K562 (cell line): ENCODE data around the gene KIR2DL3. TPM values are rescaled to one million over a fixed set of nuclear protein-coding genes. Genes with fewer than 3 reads are reported as not detected.
"Not testable (repeated sequence)": the region's sequence is repeated elsewhere in the genome, so short reads cannot be mapped to it uniquely, and the experiment has no call there.

ENCODE experiments used
- ATAC-seq: fragments of 200-7000 bp; cut with Tn5 transposase; 3 replicates; pipeline ENCODE4 v1.9.1; 2020; ENCODE audit warnings: moderate library complexity
- BruUV-seq: library from RNA; stranded (reverse); fragments of 400-500 nt; replicated peaks from 2 replicates; lab custom pipeline; 2021; lab: Mats Ljungman, UMichigan
- CTCF ChIA-PET: fragments of 300-600 bp; formaldehyde crosslinking; extraction: SDS; loops from one replicate; lab custom pipeline; 2021; ENCODE audit warnings: low intra/inter-chr PET ratio; lab: Yijun Ruan, JAX
- POLR2A ChIA-PET: fragments of 300-600, 350-650 bp; sonication (Branson Sonifier 250); formaldehyde crosslinking; extraction: SDS; loops from one replicate; lab custom pipeline; 2021; ENCODE audit warnings: antibody characterized with exemption, inconsistent platforms; lab: Yijun Ruan, JAX
- DNase-seq, 4 experiments: peaks; one replicate each; pipeline versions ENCODE4 v3.0.0 to v3.0.0-alpha.2; 2011 to 2018; ENCODE audit warnings: low spot score in 3 of 4, mixed read lengths in 3 of 4; ENCODE audit errors: extremely low read depth in 1 of 4
- FAIRE-seq: peaks from 2 replicates; lab custom pipeline; 2011; peaks lifted over from hg19 to GRCh38; lab: Jason Lieb, UNC
- H2AFZ ChIP-seq: 2 replicates; pipeline ENCODE4 v1.6.0; 2011; ENCODE audit warnings: low read depth, low read length, control low read depth, inconsistent platforms
- H3K27ac ChIP-seq: fragments of 200-600 bp; 3 replicates; pipeline ENCODE4 v1.8.0; 2011; ENCODE audit warnings: low read depth, mild to moderate bottlenecking, control low read depth, inconsistent platforms, low read length, moderate library complexity, mixed read lengths; ENCODE audit errors: extremely low read depth
- H3K27me3 ChIP-seq, 2 experiments: fragments of 300-600 bp in 1 of 2; 2 replicates in 1 of 2; 3 replicates in 1 of 2; pipeline versions ENCODE4 v1.6.0 to v1.8.0; 2011; ENCODE audit warnings: inconsistent platforms in 2 of 2, low read length in 2 of 2, mild to moderate bottlenecking in 1 of 2, mixed read lengths in 1 of 2, moderate library complexity in 1 of 2; ENCODE audit not compliant: control insufficient read depth in 2 of 2, insufficient read depth in 2 of 2
- H3K36me3 ChIP-seq: fragments of 300-600 bp; 3 replicates; pipeline ENCODE4 v1.8.0; 2011; ENCODE audit warnings: mild to moderate bottlenecking, low read length, inconsistent platforms; ENCODE audit not compliant: control insufficient read depth, insufficient read depth
- H3K4me1 ChIP-seq, 2 experiments: fragments of 200-600 bp in 1 of 2; replicated peaks in 1 of 2; 2 replicates in 1 of 2; 3 replicates in 1 of 2; pipeline versions ENCODE4 v1.5.1 to v1.8.0; 2011; ENCODE audit warnings: inconsistent platforms in 2 of 2, low read length in 2 of 2, mild to moderate bottlenecking in 1 of 2, mixed read lengths in 1 of 2, moderate library complexity in 1 of 2; ENCODE audit not compliant: control insufficient read depth in 2 of 2, insufficient read depth in 2 of 2
- H3K4me2 ChIP-seq: 2 replicates; pipeline ENCODE4 v1.6.1; 2011; ENCODE audit warnings: low read length, control low read depth, inconsistent platforms, mixed read lengths; ENCODE audit not compliant: insufficient read depth
- H3K4me3 ChIP-seq: fragments of 200-600 bp; sonication (generic), shearing (Covaris generic); 2 replicates; pipeline ENCODE4 v1.5.1; 2016; ENCODE audit warnings: control low read depth, inconsistent platforms
- H3K79me2 ChIP-seq: fragments of 200-600 bp; 3 replicates; pipeline ENCODE4 v1.8.0; 2011; ENCODE audit warnings: low read length, inconsistent platforms; ENCODE audit not compliant: control insufficient read depth, insufficient read depth
- H3K9ac ChIP-seq, 2 experiments: 2 replicates each; pipeline versions ENCODE4 v1.6.0 to v1.6.1; 2011; ENCODE audit warnings: low read depth in 2 of 2, low read length in 2 of 2, control low read depth in 1 of 2, inconsistent platforms in 1 of 2, mild to moderate bottlenecking in 1 of 2, mixed read lengths in 1 of 2; ENCODE audit not compliant: insufficient read depth in 1 of 2
- H3K9me1 ChIP-seq: one replicate; pipeline ENCODE4 v1.6.0; 2011; ENCODE audit warnings: inconsistent platforms, mild to moderate bottlenecking, low read length, moderate library complexity; ENCODE audit not compliant: control insufficient read depth, insufficient read depth
- H3K9me3 ChIP-seq: replicated peaks from 2 replicates; pipeline ENCODE4 v1.5.1; 2011; ENCODE audit warnings: low read depth, low read length, inconsistent platforms; ENCODE audit not compliant: control insufficient read depth, insufficient read depth
- H4K20me1 ChIP-seq: replicated peaks from 2 replicates; pipeline ENCODE4 v1.6.1; 2011; ENCODE audit warnings: low read length, inconsistent platforms, mixed read lengths; ENCODE audit not compliant: control insufficient read depth, insufficient read depth
- WGBS: fragments of 100-300 bp; shearing (Covaris generic); methylation state at CpG from one replicate; pipeline ENCODE4 v1.1.6; 2016; ENCODE audit warnings: low coverage, mixed read lengths; ENCODE audit not compliant: insufficient coverage; ENCODE audit errors: missing lambda C conversion rate; 5-methylcytosine and 5-hydroxymethylcytosine counted together
- in situ Hi-C: fragments of 300-500 bp; cut with MboI; formaldehyde crosslinking; loops from 4 replicates; pipeline ENCODE4 v1.15.0; 2018; ENCODE audit warnings: inconsistent platforms, mixed read lengths
- intact Hi-C: fragments of 100-400 bp; cut with micrococcal nuclease; formaldehyde crosslinking; loops from 2 replicates; pipeline ENCODE4 v1.14.2; 2022
- polyA plus RNA-seq, 8 experiments: library from polyadenylated mRNA; depleted of rRNA in 4 of 8; stranded (reverse) in 5 of 8; unstranded in 3 of 8; fragments of >200 nt; fragmentation: Nextera tagmentation in 2 of 8; fragmentation: Illumina TruSeq in 1 of 8; extraction: Ambion mirVana in 2 of 8; extraction: Trizol in 1 of 8; gene quantifications; 2 replicates each; pipeline versions ENCODE4 v1.2.1 to v1.2.3, GENCODE V29; 2011 to 2014; ENCODE audit warnings: inconsistent platforms in 1 of 8, missing spikeins in 1 of 8
- total RNA-seq, 7 experiments: library from RNA; depleted of rRNA in 6 of 7; stranded (reverse); fragments of >200 nt in 6 of 7; fragmentation: Illumina TruSeq in 2 of 7; extraction: Trizol in 2 of 7; gene quantifications; 2 replicates each; pipeline versions ENCODE4 v1.2.1 to v1.2.3, GENCODE V29; 2011 to 2021; ENCODE audit warnings: low replicate concordance in 1 of 7

KIR2DL3 gene
- total and polyA plus RNA-seq, 9 of the 15 experiments (the other 6 are each of a cell fraction or from before 2014, with no cell fraction given) = not detected

DNA sequence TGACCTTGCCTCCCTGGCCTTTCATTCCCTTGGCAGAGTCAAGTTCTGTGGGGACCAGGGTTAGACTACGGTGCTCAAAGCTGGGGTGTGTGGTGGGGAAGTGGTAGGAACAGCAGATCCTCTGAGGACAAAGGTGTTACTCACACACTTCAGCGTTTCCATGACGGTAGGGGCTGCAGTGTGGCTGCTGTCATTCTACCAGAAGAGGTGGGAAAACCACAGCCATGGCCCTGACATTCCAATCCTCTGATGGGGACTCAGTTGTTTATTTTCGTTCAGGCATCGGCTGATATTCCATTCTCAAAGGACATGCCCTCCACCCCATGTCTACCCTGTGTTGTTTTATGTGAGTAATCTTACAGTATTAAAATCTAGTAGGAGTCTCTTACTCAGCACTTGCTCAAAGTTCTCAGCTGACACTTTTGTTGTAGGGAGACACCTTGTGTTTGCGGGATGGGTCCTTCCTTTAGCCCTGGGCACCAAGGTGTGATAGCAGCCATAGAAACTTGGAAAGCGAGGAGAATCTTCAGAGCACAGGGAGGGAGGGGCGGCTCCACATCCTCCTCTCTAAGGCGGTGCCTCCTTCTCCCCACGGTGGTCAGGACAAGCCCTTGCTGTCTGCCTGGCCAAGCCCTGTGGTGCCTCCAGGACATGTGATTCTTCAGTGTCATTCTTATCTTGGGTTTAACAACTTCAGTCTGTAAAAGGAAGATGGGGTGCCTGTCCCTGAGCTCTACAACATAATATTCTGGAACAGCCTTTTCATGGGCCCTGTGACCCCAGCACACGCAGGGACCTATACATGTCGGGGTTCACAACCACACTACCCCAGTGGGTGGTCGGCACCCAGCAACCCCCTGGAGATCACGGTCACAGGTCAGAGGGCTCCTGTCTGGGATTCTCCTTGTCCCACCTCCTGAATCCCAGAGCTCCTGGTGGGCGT is 33.0 kb downstream of the KIR2DL3 start:
- CTCF ChIA-PET, H3K4me3 ChIP-seq, ATAC-seq, FAIRE-seq, H4K20me1 ChIP-seq, H3K9me1 ChIP-seq, H3K4me1 ChIP-seq, H3K27ac ChIP-seq, H3K36me3 ChIP-seq, H3K27me3 ChIP-seq, H3K79me2 ChIP-seq, in situ Hi-C loops, H3K4me2 ChIP-seq, intact Hi-C loops, H3K9me3 ChIP-seq, BruUV-seq, H2AFZ ChIP-seq, POLR2A ChIA-PET, DNase-seq, H3K9ac ChIP-seq: not testable (repeated sequence)
- WGBS = 0% methylated on average over 13 of the region's 15 CpGs

DNA sequence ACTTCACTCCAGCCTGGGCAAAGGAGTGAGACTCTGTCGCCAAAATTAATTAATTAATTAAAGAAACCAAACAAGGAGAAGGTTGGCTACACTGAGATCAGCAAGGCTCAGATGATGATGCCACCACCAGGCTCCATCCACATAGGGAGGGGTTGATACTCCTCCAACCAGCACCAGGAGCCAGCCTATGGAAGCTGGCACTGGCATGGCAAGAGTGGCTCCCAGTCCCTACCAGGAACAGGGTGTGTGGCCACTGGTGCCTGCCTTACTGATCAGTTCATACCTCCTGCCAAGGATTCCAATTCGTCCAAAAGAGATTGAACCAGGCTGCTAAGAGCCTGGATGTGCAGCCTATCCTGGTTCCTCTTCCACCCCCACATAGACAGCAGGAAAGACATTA is 34.4 kb downstream of the KIR2DL3 start:
- H3K36me3 ChIP-seq, H3K9ac ChIP-seq, H3K4me3 ChIP-seq, H3K27me3 ChIP-seq, CTCF ChIA-PET, H3K27ac ChIP-seq, H2AFZ ChIP-seq, POLR2A ChIA-PET, intact Hi-C loops, in situ Hi-C loops, H3K79me2 ChIP-seq, ATAC-seq, DNase-seq, H3K9me1 ChIP-seq, BruUV-seq, H3K4me1 ChIP-seq, H4K20me1 ChIP-seq, FAIRE-seq, H3K9me3 ChIP-seq, H3K4me2 ChIP-seq: not testable (repeated sequence)
- 0% methylated on average over 2 of the region's 2 CpGs for WGBS

DNA sequence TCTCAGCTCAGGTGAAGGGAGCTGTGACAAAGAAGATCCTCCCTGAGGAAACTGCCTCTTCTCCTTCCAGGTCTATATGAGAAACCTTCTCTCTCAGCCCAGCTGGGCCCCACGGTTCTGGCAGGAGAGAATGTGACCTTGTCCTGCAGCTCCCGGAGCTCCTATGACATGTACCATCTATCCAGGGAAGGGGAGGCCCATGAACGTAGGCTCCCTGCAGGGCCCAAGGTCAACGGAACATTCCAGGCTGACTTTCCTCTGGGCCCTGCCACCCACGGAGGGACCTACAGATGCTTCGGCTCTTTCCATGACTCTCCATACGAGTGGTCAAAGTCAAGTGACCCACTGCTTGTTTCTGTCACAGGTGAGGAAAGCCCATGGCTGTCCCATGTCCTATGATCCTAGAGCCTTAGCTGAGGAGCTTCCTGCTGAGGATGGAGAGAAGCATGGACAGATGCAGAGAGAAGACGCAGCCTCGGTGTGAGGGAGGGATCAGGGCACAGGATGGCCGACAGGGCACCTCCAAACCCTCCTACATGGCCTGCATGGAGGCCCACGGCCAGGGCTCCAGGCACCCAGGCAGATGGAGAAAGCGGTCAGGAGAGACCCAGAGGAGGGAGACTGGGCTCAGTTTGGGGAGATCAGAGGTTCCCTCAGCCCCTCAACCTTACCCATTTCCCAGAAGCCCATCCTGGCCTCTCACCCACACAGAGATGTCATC is 36.9 kb downstream of the KIR2DL3 start:
- DNase-seq, BruUV-seq, ATAC-seq, H3K4me3 ChIP-seq, H3K9me3 ChIP-seq, H3K27me3 ChIP-seq, H4K20me1 ChIP-seq, H3K9ac ChIP-seq, H2AFZ ChIP-seq, H3K27ac ChIP-seq, H3K79me2 ChIP-seq, H3K9me1 ChIP-seq, CTCF ChIA-PET, H3K4me2 ChIP-seq, FAIRE-seq, intact Hi-C loops, H3K4me1 ChIP-seq, H3K36me3 ChIP-seq, in situ Hi-C loops: not testable (repeated sequence)
- under 1% methylated on average over 11 of the region's 12 CpGs for WGBS
- POLR2A ChIA-PET = interaction anchor here (0.8 kb wide), 1 partner anchor 72 kb away, joined by 3 read pairs; no protein-coding TSS in a partner anchor
